GM19463 (cell line): ENCODE measurements around the gene SH2D6.

ENCODE experiments used
- ATAC-seq: cut with Tn5 transposase; IDR thresholded peaks from one replicate; pipeline ENCODE4 v1.9.1; 2021; ENCODE audit warnings: mild to moderate bottlenecking, moderate library complexity; ENCODE audit not compliant: unreplicated experiment

SH2D6 gene

DNA sequence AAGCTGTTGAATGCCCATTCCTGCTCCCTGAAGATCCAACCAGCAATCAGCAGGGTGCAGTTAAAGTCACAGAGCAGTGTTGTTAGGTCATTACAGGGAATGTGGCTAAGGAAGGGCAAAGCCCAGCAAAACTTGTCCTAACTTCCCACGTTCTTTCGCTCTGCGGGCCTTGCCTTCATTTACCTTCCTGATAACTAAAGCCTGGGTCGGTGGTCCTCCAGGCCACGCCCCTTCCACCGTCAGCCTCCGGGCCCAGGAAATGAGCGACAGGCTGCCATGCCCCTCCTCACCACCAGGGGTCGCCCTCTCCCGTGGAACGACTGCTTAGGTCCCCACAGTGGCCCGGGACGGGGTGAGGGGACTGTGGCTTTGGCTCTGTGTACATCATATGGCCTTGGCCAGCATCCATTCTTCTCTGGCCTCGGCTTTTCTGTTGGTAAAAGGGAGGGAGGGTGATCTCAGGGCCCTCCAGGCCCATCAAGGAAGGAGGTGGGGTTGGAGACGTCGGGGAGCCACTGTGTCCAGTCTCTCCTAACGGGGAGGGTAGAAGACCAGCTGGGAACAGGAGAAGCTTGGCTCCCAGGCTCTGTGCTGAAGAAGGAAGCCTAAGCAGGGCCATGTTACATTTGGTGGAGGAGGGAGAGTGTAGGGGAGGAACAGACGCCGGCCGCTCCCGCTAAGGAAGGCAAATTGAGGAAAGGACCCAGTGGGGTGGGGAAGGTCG lies 2.2 kb downstream of the SH2D6 start:
- peak; percentile 52 for ATAC-seq

DNA sequence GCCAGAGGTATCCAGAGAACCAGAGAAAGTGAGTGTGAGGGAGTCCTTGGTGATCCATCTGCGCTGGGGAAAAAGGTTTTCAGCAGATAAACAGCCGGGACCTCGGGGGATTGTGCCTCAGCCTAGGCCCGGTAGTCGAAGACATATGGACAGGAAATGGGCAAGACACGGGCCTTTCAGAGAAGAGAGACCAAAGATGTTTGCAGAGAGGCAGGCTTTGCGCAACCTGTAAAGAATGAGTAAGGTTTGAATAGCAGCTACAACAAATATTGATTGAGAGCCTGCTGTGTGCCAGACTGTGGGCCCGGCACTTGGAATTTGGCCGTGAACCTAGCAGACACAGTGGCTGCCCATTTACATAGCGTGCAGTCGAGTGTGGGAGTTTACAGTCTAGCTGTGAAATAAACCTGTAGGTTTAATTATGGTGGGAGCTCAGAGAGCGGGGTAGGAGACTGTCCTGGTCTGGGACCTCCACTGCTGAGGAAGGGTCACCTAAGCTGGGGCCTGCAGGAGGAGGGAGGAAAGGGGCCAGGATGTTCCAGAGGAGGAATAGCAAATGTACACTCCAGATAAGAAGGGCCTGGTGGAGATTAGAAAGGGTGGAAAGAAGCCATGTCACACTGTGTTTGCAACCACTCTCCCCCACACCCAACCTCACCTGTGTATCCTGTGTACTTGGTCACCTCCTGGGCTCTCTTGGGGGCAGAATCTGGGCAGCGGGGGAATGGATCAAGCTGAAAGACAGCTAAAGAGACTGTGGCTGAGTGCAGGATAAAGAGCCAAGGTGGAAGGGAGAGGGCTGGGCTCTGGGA lies 3.0 kb downstream of the SH2D6 start:
- no peak for ATAC-seq

GRCh38 chr2:85422072-85422457 lies 3.6 kb downstream of the SH2D6 start:
- no peak for ATAC-seq

DNA sequence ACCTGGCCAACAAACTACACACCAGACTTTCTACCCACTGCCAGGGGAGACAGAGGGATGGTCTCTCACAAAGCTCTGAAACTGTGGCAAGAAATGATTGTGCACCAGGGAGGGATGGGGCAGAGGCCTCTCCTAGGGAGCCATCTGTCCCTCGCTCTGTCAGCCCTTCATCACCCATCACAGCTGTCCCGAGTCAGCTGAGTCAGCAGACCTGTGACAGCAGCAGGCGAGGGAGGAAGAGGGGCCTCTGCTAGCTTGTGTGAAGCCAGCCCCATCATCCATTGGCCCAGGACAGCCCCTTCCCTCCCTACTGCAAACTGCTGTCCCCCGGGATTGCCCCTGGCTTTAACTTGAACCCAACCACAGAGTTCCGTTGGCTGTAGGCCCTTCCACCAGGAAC lies 5.0 kb downstream of the SH2D6 start:
- no peak for ATAC-seq

GRCh38 chr2:85425588-85425987 lies 7.1 kb downstream of the SH2D6 start:
- ATAC-seq = no peak

GRCh38 chr2:85427300-85427835 lies 8.9 kb downstream of the SH2D6 start:
- no peak for ATAC-seq

GRCh38 chr2:85428343-85428881 lies 9.9 kb downstream of the SH2D6 start:
- no peak for ATAC-seq

DNA sequence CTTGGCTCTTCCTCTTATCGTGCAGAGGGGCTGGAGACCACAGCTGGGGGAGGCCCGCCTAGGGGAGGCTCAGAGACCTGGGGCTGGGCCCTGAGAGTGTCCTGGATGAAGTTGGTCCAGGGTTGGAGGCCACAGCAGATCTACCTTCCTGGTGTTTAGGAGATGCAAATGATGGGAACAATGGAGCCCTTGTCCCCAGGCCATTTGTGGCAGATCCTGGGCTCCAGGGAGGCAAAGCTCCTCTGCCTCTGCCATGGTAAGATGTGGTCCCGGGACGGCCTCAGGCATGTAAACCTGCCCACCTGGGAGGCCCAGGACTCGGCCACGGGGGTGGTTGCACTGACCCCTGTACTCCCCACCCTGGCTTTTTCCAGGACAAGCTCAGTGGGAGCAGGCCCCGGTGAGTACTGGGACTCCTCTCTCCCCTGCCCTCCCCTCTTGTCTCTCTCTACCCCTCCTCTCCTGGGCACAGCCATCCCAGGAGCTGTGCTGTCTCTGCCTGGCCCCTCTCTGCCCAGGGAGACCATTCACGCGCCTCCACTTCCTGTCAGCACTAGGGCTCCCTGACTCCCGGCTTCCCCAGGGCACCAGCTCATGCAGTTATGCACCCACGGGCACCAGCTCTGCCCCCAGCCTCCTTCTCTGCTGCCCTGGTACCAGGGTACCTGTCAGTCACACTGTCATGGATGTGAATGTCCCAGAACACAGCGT lies 10.9 kb downstream of the SH2D6 start:
- ATAC-seq = no peak

- no peak for ATAC-seq
Observed at GRCh38 chr2:85429924-85430289, 11.4 kb downstream of the SH2D6 start.

DNA sequence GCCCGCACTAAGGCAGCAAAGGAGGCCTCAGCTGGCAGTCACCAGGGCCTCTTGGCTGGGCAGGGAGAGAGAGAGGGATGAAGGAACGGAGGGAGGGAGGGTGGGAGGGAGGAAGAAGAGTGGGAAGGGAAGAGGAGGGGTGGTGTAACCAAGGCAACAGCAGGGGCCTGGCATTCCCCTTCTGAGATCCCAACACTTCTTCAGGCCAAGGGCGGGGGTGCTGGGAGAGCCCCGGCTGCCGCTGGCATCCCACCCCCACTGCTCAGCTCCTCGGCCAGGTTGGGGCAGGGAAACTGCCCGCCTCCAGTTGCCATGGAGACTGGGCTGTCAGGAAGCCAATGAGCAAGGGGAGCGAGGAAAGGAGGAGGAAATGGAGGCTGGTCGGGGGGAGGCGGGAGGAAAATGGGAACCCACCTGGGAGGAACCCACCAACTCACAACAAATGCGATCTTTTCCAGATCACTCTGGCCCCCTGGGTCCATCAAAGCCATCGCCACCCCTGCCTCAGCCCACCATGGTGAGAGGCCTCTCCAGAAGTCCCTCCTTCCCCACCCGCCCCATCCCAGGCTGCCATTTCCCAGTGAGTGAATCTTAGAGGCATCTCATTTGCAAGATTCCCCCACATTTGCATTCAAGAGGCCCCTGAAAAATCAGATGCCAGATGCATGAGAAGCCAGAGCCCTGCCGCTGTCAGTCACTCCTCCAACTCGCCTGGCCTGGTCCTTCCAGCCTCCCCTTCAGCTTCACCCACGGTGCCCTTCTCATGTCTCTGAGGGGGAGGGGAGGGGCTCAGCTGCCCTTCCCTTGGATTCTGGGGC lies 12.4 kb downstream of the SH2D6 start:
- no peak for ATAC-seq

DNA sequence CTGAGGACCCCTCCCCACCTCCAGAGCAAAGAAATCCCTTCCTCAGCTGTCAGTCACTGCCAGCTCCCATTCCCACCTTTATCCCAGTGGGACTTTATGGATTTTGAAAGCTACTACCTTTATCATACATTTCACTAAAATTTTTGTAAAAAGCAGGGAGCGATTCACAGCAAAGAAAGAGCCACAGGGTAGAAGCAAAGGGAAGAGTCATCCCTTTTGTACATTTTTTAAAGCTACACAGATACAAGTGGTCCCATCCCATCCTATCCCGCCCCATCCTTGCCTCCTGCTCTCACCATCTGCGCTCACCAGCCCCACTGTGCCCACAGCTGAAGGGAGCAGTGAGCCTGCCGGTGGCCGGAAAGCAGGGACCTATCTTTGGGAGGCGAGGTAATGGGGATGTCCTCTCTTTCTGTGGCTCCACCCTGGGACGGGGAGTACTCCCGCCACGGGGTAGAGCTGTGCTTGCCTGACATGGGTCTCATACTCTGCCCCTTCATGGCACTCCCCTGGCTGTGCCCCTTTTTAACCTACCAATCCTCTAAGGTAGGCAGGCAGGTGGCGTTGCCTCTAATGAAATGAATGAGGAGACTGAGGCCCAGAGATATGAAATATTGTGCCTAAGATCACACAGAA lies 13.2 kb downstream of the SH2D6 start:
- ATAC-seq = no peak

GRCh38 chr2:85433511-85434089 lies 15.1 kb downstream of the SH2D6 start:
- ATAC-seq = no peak

GRCh38 chr2:85434696-85435095 lies 16.2 kb downstream of the SH2D6 start:
- no peak for ATAC-seq

GRCh38 chr2:85435220-85435958 lies 16.9 kb downstream of the SH2D6 start:
- no peak for ATAC-seq

- no peak for ATAC-seq
Observed at GRCh38 chr2:85435981-85436835, 17.7 kb downstream of the SH2D6 start.

GRCh38 chr2:85436836-85437487 lies 18.4 kb downstream of the SH2D6 start:
- ATAC-seq = no peak

DNA sequence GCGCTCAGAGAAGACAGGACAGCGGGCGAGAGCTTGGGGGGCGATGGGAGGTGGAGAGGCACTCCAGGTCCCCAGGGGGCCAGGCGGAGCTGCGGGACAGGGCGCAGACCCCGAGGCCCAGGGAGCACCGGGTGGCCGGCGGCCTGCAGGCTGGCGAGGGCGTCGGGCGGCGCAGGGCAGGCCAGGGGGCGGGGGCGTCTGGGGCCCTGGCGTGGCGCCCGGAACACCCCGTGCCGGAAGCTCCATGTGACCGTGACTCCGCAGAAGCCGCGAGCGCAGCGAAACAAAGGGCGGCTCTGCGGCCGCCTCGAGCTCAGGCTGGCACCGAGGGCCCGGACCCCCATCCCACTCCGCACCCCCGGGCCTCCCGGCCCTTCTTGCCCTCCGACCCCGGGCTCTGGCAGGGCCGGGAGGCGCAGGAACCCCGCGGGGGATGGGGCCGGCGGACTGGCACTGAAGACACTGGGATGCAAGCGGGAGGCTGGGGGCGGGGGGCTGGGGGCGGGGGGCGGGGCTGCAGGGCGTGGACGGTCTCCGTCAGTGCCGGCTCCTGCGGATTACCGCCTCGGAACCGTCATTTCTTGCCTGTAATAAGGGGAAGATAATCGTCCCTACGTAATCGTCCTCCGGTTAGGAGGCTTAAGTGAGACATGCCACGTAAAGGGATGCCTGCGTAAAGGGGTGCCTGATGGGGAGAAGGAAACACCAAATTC lies 19.1 kb downstream of the SH2D6 start:
- ATAC-seq = peak; percentile 92
